T-cell (primary cell): ENCODE data around the gene COPS9. TPM values are rescaled to one million over a fixed set of nuclear protein-coding genes. Genes with fewer than 3 reads are reported as not detected.

Source experiments
- ATAC-seq, 4 experiments: fragments of 200-7000 bp in 3 of 4; fragments of 150-1000 bp in 1 of 4; cut with Tn5 transposase; replicated peaks in 1 of 4; 1 replicate in 3 of 4; 2 replicates in 1 of 4; pipeline ENCODE4 v1.10.0; 2021; ENCODE audit warnings: moderate library complexity in 3 of 4, mild to moderate bottlenecking in 2 of 4, moderate number of reproducible peaks in 1 of 4
- CTCF ChIA-PET, 2 donors: fragments of 300-600 bp; sonication (Branson Sonifier 250); formaldehyde crosslinking; loops; one replicate each; lab custom pipeline; 2022; ENCODE audit warnings: antibody characterized with exemption in 2 of 2; lab: Charles Lee
- POLR2A ChIA-PET, 2 donors: fragments of 300-600 bp; sonication (Branson Sonifier 250); formaldehyde crosslinking; loops; one replicate each; lab custom pipeline; 2022; ENCODE audit warnings: antibody characterized with exemption in 2 of 2; lab: Charles Lee
- DNase-seq, 35 experiments: peaks; one replicate each; pipeline versions ENCODE4 v3.0.0 to v3.0.0-alpha.2; 2013 to 2023
- H3K27ac ChIP-seq: one replicate; pipeline ENCODE4 v1.5.1; 2013; ENCODE audit warnings: low read length
- H3K27me3 ChIP-seq, 2 experiments: replicated peaks in 1 of 2; 1 replicate in 1 of 2; 2 replicates in 1 of 2; pipeline versions ENCODE4 v1.6.1 to v1.7.0; 2013; ENCODE audit warnings: low read length in 1 of 2, mixed read lengths in 1 of 2; ENCODE audit not compliant: control insufficient read depth in 2 of 2, insufficient read depth in 2 of 2; ENCODE audit errors: extremely low read depth in 1 of 2
- H3K36me3 ChIP-seq, 2 donors: 1 replicate in 1 of 2; 2 replicates in 1 of 2; pipeline versions ENCODE4 v1.6.1 to v1.7.0; 2013; ENCODE audit warnings: low read length in 1 of 2; ENCODE audit not compliant: control insufficient read depth in 2 of 2, insufficient read depth in 1 of 2; ENCODE audit errors: extremely low read depth in 1 of 2
- H3K4me1 ChIP-seq, 2 experiments: 1 replicate in 1 of 2; 2 replicates in 1 of 2; pipeline versions ENCODE4 v1.6.1 to v1.7.0; 2013; ENCODE audit warnings: low read length in 2 of 2, mixed read lengths in 1 of 2; ENCODE audit not compliant: insufficient read depth in 2 of 2, control insufficient read depth in 1 of 2; ENCODE audit errors: extremely low read depth in 1 of 2
- H3K4me3 ChIP-seq, 2 donors: 1 replicate in 1 of 2; 2 replicates in 1 of 2; pipeline versions ENCODE4 v1.5.1 to v1.7.0; 2013; ENCODE audit warnings: mild to moderate bottlenecking in 2 of 2, low read length in 1 of 2, moderate library complexity in 1 of 2; ENCODE audit not compliant: control insufficient read depth in 1 of 2; ENCODE audit errors: extremely low read depth in 1 of 2
- H3K9me3 ChIP-seq: 2 replicates; pipeline ENCODE4 v1.7.0; 2013
- H3K27ac Mint-ChIP-seq, 2 donors: one replicate each; pipeline ENCODE4 v1.8.0; 2020 to 2021; ENCODE audit warnings: mild to moderate bottlenecking in 2 of 2, mixed read lengths in 2 of 2
- H3K27me3 Mint-ChIP-seq, 2 donors: one replicate each; pipeline ENCODE4 v1.8.0; 2021 to 2022; ENCODE audit warnings: mixed read lengths in 2 of 2
- H3K36me3 Mint-ChIP-seq: one replicate; pipeline ENCODE4 v1.8.0; 2021; ENCODE audit warnings: mixed read lengths
- H3K4me1 Mint-ChIP-seq, 3 donors: one replicate each; pipeline ENCODE4 v1.8.0; 2020 to 2022; ENCODE audit warnings: mixed read lengths in 3 of 3, mild to moderate bottlenecking in 1 of 3
- H3K4me3 Mint-ChIP-seq, 3 donors: one replicate each; pipeline ENCODE4 v1.8.0; 2020 to 2022; ENCODE audit warnings: mild to moderate bottlenecking in 3 of 3, mixed read lengths in 3 of 3, moderate library complexity in 3 of 3
- H3K9me3 Mint-ChIP-seq, 3 donors: one replicate each; pipeline ENCODE4 v1.8.0; 2020 to 2022; ENCODE audit warnings: mixed read lengths in 3 of 3
- WGBS: methylation state at CpG from one replicate; pipeline ENCODE4 v1.1.5; 2013; ENCODE audit warnings: missing lambda C conversion rate; ENCODE audit not compliant: insufficient coverage; 5-methylcytosine and 5-hydroxymethylcytosine counted together
- total RNA-seq, 35 experiments: library from RNA in 6 of 35; stranded (reverse) in 6 of 35; fragments of 120-200 nt in 1 of 35; gene quantifications; one replicate each; pipeline versions ENCODE4 v1.2.1 to v1.2.4 and lab custom pipeline; 2013 to 2026

The COPS9 gene
- total RNA-seq, 5 donors from 2014 or later (not counting 1 experiment from before 2014, with no cell fraction given): 66.3 to 96.2 (median 85.4) TPM

- POLR2A ChIA-PET: no interaction called here
- peaks cover 4 to 7% of the 10 kb centered on the region in 2 donors for H3K36me3 ChIP-seq
- H3K27ac ChIP-seq: no peak overlapping the region
- WGBS: 94% methylated on average over 15 of the region's 24 CpGs
- H3K27ac Mint-ChIP-seq: no peak overlapping the region
- peaks cover 23% of the 10 kb centered on the region for H3K36me3 Mint-ChIP-seq
- no peak overlapping the region for H3K4me3 Mint-ChIP-seq
- H3K27me3 ChIP-seq: no peaks in the 10 kb centered on the region
- peaks cover 0 to 6% (median 5%) of the 10 kb centered on the region in 3 donors for H3K4me1 Mint-ChIP-seq
- ATAC-seq (no peak), DNase-seq (no peak)
- CTCF ChIA-PET: no interaction called here
- no peaks in the 10 kb centered on the region for H3K27me3 Mint-ChIP-seq
- no peak overlapping the region for H3K4me3 ChIP-seq
- H3K4me1 ChIP-seq: no peaks in the 10 kb centered on the region
- no peaks in the 10 kb centered on the region for H3K9me3 Mint-ChIP-seq
- no peaks in the 10 kb centered on the region for H3K9me3 ChIP-seq
Measured at GRCh38 chr2:240123821-240124650, 12.1 kb downstream of the COPS9 start.

GRCh38 chr2:240121675-240122074 lies 14.4 kb downstream of the COPS9 start:
- Histone ChIP-seq H3K36me3 (no peaks in the 10 kb centered on the region), H3K27me3 (peaks cover 0 to 3% of the 10 kb centered on the region in 2 experiments), H3K4me1 (no peaks in the 10 kb centered on the region), H3K4me3 (no peak overlapping the region), H3K9me3 (no peaks in the 10 kb centered on the region), H3K27ac (no peak overlapping the region)
- DNase-seq (no peak), ATAC-seq (no peak)
- H3K27ac Mint-ChIP-seq: no peak overlapping the region
- H3K27me3 Mint-ChIP-seq: no peaks in the 10 kb centered on the region
- CTCF ChIA-PET: no interaction called here
- H3K36me3 Mint-ChIP-seq: peaks cover 10% of the 10 kb centered on the region
- POLR2A ChIA-PET: no interaction called here
- peaks cover 0 to 6% (median 5%) of the 10 kb centered on the region in 3 donors for H3K4me1 Mint-ChIP-seq
- H3K4me3 Mint-ChIP-seq: no peak overlapping the region
- peaks cover 0 to 2% (median 0%) of the 10 kb centered on the region in 3 donors for H3K9me3 Mint-ChIP-seq
- WGBS: 38% methylated on average over 5 of the region's 11 CpGs

GRCh38 chr2:240121190-240121589 lies 14.9 kb downstream of the COPS9 start:
- CTCF ChIA-PET: no interaction called here
- peaks cover 0 to 2% (median 0%) of the 10 kb centered on the region in 3 donors for H3K9me3 Mint-ChIP-seq
- no peak for ATAC-seq

GRCh38 chr2:240114233-240114632 lies 21.9 kb downstream of the COPS9 start:
- peaks cover 0 to 26% of the 10 kb centered on the region in 2 experiments for H3K27me3 ChIP-seq
- DNase-seq (no peak), ATAC-seq (no peak)
- 93% methylated on average over 3 of the region's 6 CpGs for WGBS
- Mint-ChIP-seq H3K9me3 (peaks cover 0 to 2% (median 0%) of the 10 kb centered on the region in 3 donors), H3K4me3 (no peak overlapping the region), H3K27ac (no peak overlapping the region), H3K27me3 (peaks cover 28 to 33% of the 10 kb centered on the region in 2 donors), H3K36me3 (no peaks in the 10 kb centered on the region), H3K4me1 (no peaks in the 10 kb centered on the region)
- no peak overlapping the region for H3K4me3 ChIP-seq
- CTCF ChIA-PET: no interaction called here
- POLR2A ChIA-PET: no interaction called here
- H3K27ac ChIP-seq: no peak overlapping the region
- H3K4me1 ChIP-seq: no peaks in the 10 kb centered on the region
- H3K36me3 ChIP-seq: no peaks in the 10 kb centered on the region
- no peaks in the 10 kb centered on the region for H3K9me3 ChIP-seq

More at GRCh38 chr2:240121190-240121589, 14.9 kb downstream of the COPS9 start:
- H3K36me3 Mint-ChIP-seq: peaks cover 5% of the 10 kb centered on the region
- no peak overlapping the region for H3K4me3 Mint-ChIP-seq
- Histone ChIP-seq H3K27ac (no peak overlapping the region), H3K4me1 (no peaks in the 10 kb centered on the region), H3K4me3 (no peak overlapping the region), H3K9me3 (no peaks in the 10 kb centered on the region), H3K36me3 (no peaks in the 10 kb centered on the region), H3K27me3 (peaks cover 0 to 3% of the 10 kb centered on the region in 2 experiments)
- peaks cover 3% of the 10 kb centered on the region in 2 donors for H3K27me3 Mint-ChIP-seq
- DNase-seq: no peak
- H3K4me1 Mint-ChIP-seq: peaks cover 0 to 6% (median 5%) of the 10 kb centered on the region in 3 donors
- no CpG with 5 or more reads among the region's 4 CpGs for WGBS
- no peak overlapping the region for H3K27ac Mint-ChIP-seq
- POLR2A ChIA-PET: no interaction called here

GRCh38 chr2:240112914-240113690 lies 23.0 kb downstream of the COPS9 start:
- CTCF ChIA-PET: no interaction called here
- POLR2A ChIA-PET: no interaction called here
- DNase-seq (no peak), ATAC-seq (no peak)
- Mint-ChIP-seq H3K4me3 (no peak overlapping the region), H3K27me3 (peaks cover 30 to 38% of the 10 kb centered on the region in 2 donors), H3K36me3 (no peaks in the 10 kb centered on the region), H3K9me3 (peaks cover 0 to 1% (median 0%) of the 10 kb centered on the region in 3 donors), H3K27ac (no peak overlapping the region), H3K4me1 (no peaks in the 10 kb centered on the region)
- 55% methylated on average over 2 of the region's 5 CpGs for WGBS
- Histone ChIP-seq H3K4me3 (no peak overlapping the region), H3K9me3 (no peaks in the 10 kb centered on the region), H3K36me3 (no peaks in the 10 kb centered on the region), H3K27me3 (peaks cover 0 to 25% of the 10 kb centered on the region in 2 experiments), H3K27ac (no peak overlapping the region), H3K4me1 (no peaks in the 10 kb centered on the region)

GRCh38 chr2:240111253-240111652 lies 24.9 kb downstream of the COPS9 start:
- Mint-ChIP-seq H3K4me1 (no peaks in the 10 kb centered on the region), H3K27ac (no peak overlapping the region), H3K4me3 (no peak overlapping the region), H3K9me3 (no peaks in the 10 kb centered on the region), H3K27me3 (peaks cover 32 to 43% of the 10 kb centered on the region in 2 donors), H3K36me3 (no peaks in the 10 kb centered on the region)
- no peak overlapping the region for H3K4me3 ChIP-seq
- ATAC-seq (no peak), DNase-seq (no peak)
- ChIA-PET POLR2A (no interaction called here), CTCF (no interaction called here)
- no peaks in the 10 kb centered on the region for H3K4me1 ChIP-seq
- no peak overlapping the region for H3K27ac ChIP-seq
- WGBS: 85% methylated on average over 9 of the region's 10 CpGs
- H3K9me3 ChIP-seq: no peaks in the 10 kb centered on the region
- peaks cover 0 to 33% of the 10 kb centered on the region in 2 experiments for H3K27me3 ChIP-seq
- no peaks in the 10 kb centered on the region for H3K36me3 ChIP-seq
